ENCODE results near the gene ANKRD28.

The ANKRD28 gene

GRCh38 chr3:15798533-15799245, 910 bp upstream of the ANKRD28 start:
- Histone ChIP-seq H3K4me1 (ENCODE audit: insufficient read depth, low read length) (peaks cover 27% of the 10 kb centered on the region), H3K9me3 (ENCODE audit: low read length) (no peaks in the 10 kb centered on the region), H3K27me3 (ENCODE audit: insufficient read depth, low read length) (no peaks in the 10 kb centered on the region), H2AFZ (ENCODE audit: low read depth, low read length) (peak overlapping the region; percentile 64), H3K4me3 (ENCODE audit: low read length) (peak overlapping the region; percentile 46), H3K36me3 (ENCODE audit: insufficient read depth, low read length) (no peaks in the 10 kb centered on the region)

DNA sequence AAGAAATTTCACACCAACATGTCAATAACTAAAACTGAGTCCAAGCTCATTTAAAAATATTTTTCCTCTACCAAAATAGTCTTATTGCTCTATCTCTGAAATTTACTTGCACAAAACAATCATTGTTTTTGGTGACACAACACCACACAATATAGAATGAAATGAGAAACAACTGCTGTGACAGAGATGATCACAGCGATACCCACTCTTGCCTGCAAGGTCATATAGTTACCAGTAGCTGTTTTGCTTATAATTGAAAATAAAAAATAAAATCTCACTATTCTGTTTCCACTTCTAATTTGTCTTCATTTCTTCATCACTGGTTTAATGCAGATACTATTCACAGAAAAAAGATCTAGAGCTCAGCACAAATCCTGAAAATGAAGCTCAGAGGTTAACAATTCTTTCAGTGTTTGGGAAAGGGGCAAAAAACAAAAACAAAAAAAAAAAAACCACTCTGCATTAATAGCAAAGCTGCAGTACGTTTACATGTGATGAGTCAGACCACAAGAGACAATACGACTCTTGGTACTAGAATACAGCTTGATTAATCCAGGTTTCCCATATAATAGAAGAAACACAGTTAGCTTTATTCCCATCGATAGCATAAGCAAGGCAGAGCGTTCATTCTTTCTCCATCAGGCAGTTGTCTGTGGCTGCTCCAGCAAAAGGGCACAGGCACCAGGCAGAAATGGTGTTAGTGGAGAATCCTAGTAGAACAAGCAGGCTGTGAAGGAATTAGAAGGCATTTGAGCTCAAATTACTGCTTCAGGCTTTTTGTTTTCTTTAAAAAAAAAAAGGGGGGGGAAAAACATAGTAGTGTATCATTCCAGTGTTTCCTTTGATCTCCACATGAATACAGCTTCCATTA, 773 bp downstream of the ANKRD28 start:
- peak overlapping the region; percentile 64 for H2AFZ ChIP-seq (ENCODE audit: low read depth, low read length)
- no peaks in the 10 kb centered on the region for H3K27me3 ChIP-seq (ENCODE audit: insufficient read depth, low read length)
- peak overlapping the region; percentile 46 for H3K4me3 ChIP-seq (ENCODE audit: low read length)
- peaks cover 27% of the 10 kb centered on the region for H3K4me1 ChIP-seq (ENCODE audit: insufficient read depth, low read length)
- peaks cover 1% of the 10 kb centered on the region for H3K36me3 ChIP-seq (ENCODE audit: insufficient read depth, low read length)
- no peaks in the 10 kb centered on the region for H3K9me3 ChIP-seq (ENCODE audit: low read length)

GRCh38 chr3:15796331-15796730, 1.4 kb downstream of the ANKRD28 start:
- H3K4me3 ChIP-seq (ENCODE audit: low read length) = peak overlapping the region; percentile 46
- no peaks in the 10 kb centered on the region for H3K9me3 ChIP-seq (ENCODE audit: low read length)
- H2AFZ ChIP-seq (ENCODE audit: low read depth, low read length) = peak overlapping the region; percentile 64
- peaks cover 1% of the 10 kb centered on the region for H3K36me3 ChIP-seq (ENCODE audit: insufficient read depth, low read length)
- H3K4me1 ChIP-seq (ENCODE audit: insufficient read depth, low read length) = peaks cover 27% of the 10 kb centered on the region
- H3K27me3 ChIP-seq (ENCODE audit: insufficient read depth, low read length) = no peaks in the 10 kb centered on the region

GRCh38 chr3:15795651-15796308, 2.0 kb downstream of the ANKRD28 start:
- Histone ChIP-seq H3K36me3 (ENCODE audit: insufficient read depth, low read length) (peaks cover 1% of the 10 kb centered on the region), H3K9me3 (ENCODE audit: low read length) (no peaks in the 10 kb centered on the region), H3K4me3 (ENCODE audit: low read length) (peak overlapping the region; percentile 46), H2AFZ (ENCODE audit: low read depth, low read length) (no peak overlapping the region), H3K4me1 (ENCODE audit: insufficient read depth, low read length) (peaks cover 27% of the 10 kb centered on the region), H3K27me3 (ENCODE audit: insufficient read depth, low read length) (no peaks in the 10 kb centered on the region)

DNA sequence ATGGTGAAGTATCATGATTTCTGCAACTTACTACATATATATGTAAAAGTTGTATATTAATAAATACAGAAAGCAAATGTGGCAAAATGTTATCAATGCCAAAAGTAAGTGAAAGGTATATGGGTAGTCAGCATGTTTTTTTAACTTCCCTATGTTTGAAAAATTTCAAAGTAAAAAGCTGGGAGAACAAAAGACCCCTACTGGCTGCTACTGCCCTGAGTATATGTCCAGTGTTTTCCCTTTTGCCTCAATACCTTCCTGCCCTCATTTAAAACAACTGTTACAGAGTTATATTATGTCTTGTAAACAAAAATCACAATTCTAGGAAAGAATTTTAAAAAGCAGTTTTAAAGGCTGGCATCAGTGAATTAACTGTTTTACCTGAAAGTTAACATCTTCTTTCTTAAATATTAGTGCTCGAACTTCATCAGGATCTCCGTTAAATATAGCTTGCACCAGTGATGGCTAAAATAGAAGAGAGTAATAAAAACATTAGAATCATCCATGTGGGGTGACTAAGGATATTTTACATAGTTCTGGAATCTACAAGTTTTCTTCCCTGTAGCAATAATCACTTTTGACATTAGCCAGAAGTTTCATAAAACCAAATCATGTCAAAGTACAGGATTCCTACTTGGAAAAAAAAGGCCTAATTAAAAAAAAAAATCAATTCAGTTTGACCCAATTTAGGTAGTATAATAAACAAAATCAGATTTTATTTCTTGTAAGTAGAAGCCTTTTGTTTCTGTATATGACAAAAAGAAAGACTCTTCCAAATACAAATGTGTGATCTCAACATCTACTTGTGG, 2.7 kb downstream of the ANKRD28 start:
- Histone ChIP-seq H3K4me3 (ENCODE audit: low read length) (no peak overlapping the region), H3K9me3 (ENCODE audit: low read length) (no peaks in the 10 kb centered on the region), H3K4me1 (ENCODE audit: insufficient read depth, low read length) (peaks cover 27% of the 10 kb centered on the region), H2AFZ (ENCODE audit: low read depth, low read length) (no peak overlapping the region), H3K27me3 (ENCODE audit: insufficient read depth, low read length) (no peaks in the 10 kb centered on the region), H3K36me3 (ENCODE audit: insufficient read depth, low read length) (peaks cover 1% of the 10 kb centered on the region)

DNA sequence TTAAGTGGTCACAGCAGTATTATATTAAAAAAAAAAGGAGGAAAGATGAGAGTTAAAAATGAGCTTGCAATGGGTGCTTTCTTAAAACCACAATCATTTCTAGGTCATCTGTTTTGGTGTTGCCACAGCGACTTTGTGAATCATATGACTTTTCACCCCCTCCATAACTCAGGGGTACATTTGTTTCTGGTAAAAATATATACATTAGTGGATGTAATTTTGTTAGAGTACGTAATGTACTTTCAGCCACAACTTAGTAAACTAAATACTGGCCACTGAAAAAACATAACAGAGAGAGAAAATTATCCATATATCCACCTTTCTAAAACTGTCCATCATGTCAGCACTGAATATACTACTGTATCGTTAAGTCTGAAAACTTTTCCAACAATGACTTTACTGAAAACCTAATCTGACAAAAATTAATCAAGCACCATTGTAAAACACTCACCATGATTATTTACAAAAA, 3.4 kb downstream of the ANKRD28 start:
- H3K4me3 ChIP-seq (ENCODE audit: low read length) = no peak overlapping the region
- H3K4me1 ChIP-seq (ENCODE audit: insufficient read depth, low read length) = peaks cover 27% of the 10 kb centered on the region
- peaks cover 2% of the 10 kb centered on the region for H3K9me3 ChIP-seq (ENCODE audit: low read length)
- H3K27me3 ChIP-seq (ENCODE audit: insufficient read depth, low read length) = no peaks in the 10 kb centered on the region
- no peak overlapping the region for H2AFZ ChIP-seq (ENCODE audit: low read depth, low read length)
- peaks cover 1% of the 10 kb centered on the region for H3K36me3 ChIP-seq (ENCODE audit: insufficient read depth, low read length)

- peaks cover 1% of the 10 kb centered on the region for H3K36me3 ChIP-seq (ENCODE audit: insufficient read depth, low read length)
- H3K27me3 ChIP-seq (ENCODE audit: insufficient read depth, low read length) = no peaks in the 10 kb centered on the region
- H3K4me3 ChIP-seq (ENCODE audit: low read length) = no peak overlapping the region
These were observed 6.3 kb downstream of the ANKRD28 start for GRCh38 chr3:15791525-15791924.

GRCh38 chr3:15787941-15788340, 9.8 kb downstream of the ANKRD28 start:
- Histone ChIP-seq H3K9me3 (ENCODE audit: low read length) (peaks cover 2% of the 10 kb centered on the region), H2AFZ (ENCODE audit: low read depth, low read length) (no peak overlapping the region), H3K36me3 (ENCODE audit: insufficient read depth, low read length) (no peaks in the 10 kb centered on the region), H3K27me3 (ENCODE audit: insufficient read depth, low read length) (no peaks in the 10 kb centered on the region), H3K4me3 (ENCODE audit: low read length) (no peak overlapping the region), H3K4me1 (ENCODE audit: insufficient read depth, low read length) (peaks cover 3% of the 10 kb centered on the region)

More at GRCh38 chr3:15791525-15791924, 6.3 kb downstream of the ANKRD28 start:
- Histone ChIP-seq H3K9me3 (ENCODE audit: low read length) (peaks cover 2% of the 10 kb centered on the region), H2AFZ (ENCODE audit: low read depth, low read length) (no peak overlapping the region), H3K4me1 (ENCODE audit: insufficient read depth, low read length) (peaks cover 13% of the 10 kb centered on the region)

- Histone ChIP-seq H3K27me3 (ENCODE audit: insufficient read depth, low read length) (no peaks in the 10 kb centered on the region), H3K4me3 (ENCODE audit: low read length) (no peak overlapping the region), H3K9me3 (ENCODE audit: low read length) (peaks cover 2% of the 10 kb centered on the region), H3K4me1 (ENCODE audit: insufficient read depth, low read length) (peaks cover 3% of the 10 kb centered on the region), H3K36me3 (ENCODE audit: insufficient read depth, low read length) (no peaks in the 10 kb centered on the region), H2AFZ (ENCODE audit: low read depth, low read length) (no peak overlapping the region)
These were observed 10.3 kb downstream of the ANKRD28 start for GRCh38 chr3:15787526-15787925.

GRCh38 chr3:15783361-15783969, 14.3 kb downstream of the ANKRD28 start:
- Histone ChIP-seq H3K4me1 (ENCODE audit: insufficient read depth, low read length) (peaks cover 3% of the 10 kb centered on the region), H3K4me3 (ENCODE audit: low read length) (no peak overlapping the region), H2AFZ (ENCODE audit: low read depth, low read length) (no peak overlapping the region)

GRCh38 chr3:15782429-15782828, 15.3 kb downstream of the ANKRD28 start:
- H3K9me3 ChIP-seq (ENCODE audit: low read length) = peaks cover 3% of the 10 kb centered on the region
- H2AFZ ChIP-seq (ENCODE audit: low read depth, low read length) = no peak overlapping the region
- no peaks in the 10 kb centered on the region for H3K27me3 ChIP-seq (ENCODE audit: insufficient read depth, low read length)
- peaks cover 3% of the 10 kb centered on the region for H3K4me1 ChIP-seq (ENCODE audit: insufficient read depth, low read length)
- H3K36me3 ChIP-seq (ENCODE audit: insufficient read depth, low read length) = no peaks in the 10 kb centered on the region
- H3K4me3 ChIP-seq (ENCODE audit: low read length) = no peak overlapping the region

More at GRCh38 chr3:15783361-15783969, 14.3 kb downstream of the ANKRD28 start:
- no peaks in the 10 kb centered on the region for H3K27me3 ChIP-seq (ENCODE audit: insufficient read depth, low read length)
- H3K9me3 ChIP-seq (ENCODE audit: low read length) = peaks cover under 1% of the 10 kb centered on the region
- no peaks in the 10 kb centered on the region for H3K36me3 ChIP-seq (ENCODE audit: insufficient read depth, low read length)

Measured in neuron (in vitro differentiated cells).